GM19452 (cell line): ENCODE data around the gene ARHGAP22.

Source experiments
- ATAC-seq: cut with Tn5 transposase; IDR thresholded peaks from one replicate; pipeline ENCODE4 v1.9.1; 2021; ENCODE audit not compliant: unreplicated experiment

ARHGAP22 gene

DNA sequence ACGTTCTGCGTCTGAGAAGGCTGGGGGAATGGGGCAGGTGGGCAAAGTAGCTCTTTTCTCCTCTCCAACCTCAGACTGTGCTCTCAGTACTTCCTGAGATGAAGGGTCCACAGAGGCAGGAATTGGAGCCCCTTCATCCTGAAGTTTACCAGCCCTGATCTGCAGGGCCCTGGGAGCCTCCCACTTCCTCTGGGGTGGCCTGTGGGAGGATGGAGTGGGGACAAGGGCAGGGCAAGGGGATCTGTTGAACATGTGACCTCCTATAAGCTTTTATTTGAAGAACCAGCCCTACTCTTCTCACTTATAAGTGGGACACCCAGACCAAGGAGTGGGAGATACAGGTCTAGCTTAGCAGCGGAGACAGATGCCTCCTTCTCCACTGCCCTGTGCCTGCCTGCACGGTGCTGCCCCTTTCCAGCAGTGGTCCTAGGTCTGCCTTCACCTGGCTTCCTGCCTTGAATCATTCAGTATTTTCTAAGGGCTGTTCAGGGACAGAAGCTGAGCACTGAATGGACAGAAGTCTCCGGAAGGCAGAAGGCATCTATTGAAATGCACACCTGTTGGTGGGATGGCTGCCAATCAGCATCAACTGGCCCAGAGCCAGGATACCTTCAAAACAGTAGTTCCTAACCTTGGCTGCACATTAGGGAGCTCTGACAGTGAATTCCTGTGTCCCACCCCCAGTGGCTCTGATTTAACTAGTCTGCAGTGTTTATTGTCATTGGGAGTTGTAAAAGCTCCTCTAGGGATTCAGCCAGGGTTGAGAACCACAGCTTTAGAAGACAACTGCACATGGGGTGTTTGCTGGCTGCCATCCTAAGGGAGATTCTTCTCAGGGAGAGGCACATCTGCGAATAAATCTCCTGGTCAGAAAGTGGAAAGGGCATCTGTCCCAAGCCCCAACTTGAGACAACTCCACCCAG, 2.7 kb upstream of the ARHGAP22 start:
- no peak for ATAC-seq

DNA sequence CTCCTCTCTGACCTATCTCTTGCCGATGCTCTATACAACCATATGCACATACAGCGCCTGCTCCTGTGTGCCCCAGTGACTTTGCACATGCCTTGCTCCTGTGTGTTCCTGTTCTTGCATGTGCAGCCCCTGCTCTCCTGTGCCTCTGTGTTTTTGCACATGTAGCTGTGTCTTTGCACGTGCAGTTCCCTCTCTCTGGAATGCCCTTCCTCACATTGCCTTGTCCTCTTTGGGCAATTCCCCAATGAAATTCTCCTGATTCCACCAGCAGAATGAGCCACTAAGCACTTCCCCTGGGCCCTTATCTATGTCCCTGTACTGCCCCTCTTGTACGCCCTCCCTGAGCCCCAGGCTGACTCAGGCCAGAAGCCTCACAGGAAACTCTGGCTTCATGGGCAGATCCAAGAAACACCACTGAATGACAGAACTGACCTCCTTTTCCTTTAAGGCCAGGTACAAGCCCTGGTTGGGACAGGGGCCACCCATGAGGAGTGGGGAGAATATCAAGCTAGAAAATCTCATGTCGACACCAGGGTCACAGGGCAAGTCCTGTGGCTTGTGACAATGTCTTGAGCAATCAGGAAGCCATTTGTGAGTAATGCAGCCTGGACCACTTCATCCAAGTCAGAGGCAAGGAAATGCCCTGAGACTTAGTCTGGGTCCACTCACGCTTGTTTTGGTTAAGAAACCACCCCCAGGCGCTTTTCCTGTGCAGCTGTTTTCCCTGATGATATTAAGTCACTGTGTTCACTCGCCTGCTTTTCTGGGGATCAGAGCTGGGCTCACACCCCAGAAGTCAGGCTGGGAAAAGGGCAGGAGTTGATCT, 1.9 kb upstream of the ARHGAP22 start:
- no peak for ATAC-seq

DNA sequence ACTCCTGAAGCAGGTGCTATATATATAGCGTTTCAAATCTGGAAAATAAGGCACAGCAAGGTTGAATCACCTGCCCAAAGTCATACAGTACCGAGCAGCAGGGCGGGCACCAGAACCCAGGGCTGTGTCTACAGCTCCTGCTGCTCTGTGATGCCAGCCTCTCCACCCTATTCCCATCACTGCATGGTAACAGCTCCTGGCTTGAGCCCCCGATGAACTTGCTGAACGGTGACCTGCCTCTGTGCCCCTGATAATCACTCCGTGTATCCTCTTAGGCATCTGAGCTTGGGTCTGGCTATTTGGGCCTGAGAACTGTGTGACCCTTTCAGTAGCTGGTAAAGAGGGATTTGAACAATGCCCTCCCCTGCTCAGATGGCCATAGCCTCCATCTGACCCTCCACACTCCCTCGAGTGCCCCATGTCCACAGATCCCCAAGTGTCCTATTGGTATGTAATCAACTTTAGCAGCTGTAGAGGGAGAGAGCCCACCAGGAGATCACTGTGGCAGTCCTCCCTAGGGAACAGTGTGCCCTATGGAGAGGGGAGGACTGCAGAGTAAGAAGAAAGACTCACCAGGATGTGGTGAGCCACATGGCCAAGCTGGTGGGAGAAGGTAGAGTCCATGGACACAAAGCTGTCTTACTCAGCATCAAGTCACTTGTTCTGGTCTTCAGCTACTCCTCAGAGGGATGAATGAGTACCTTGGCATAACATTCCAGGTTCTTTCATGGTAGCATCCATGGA, 1.1 kb upstream of the ARHGAP22 start:
- ATAC-seq = no peak

DNA sequence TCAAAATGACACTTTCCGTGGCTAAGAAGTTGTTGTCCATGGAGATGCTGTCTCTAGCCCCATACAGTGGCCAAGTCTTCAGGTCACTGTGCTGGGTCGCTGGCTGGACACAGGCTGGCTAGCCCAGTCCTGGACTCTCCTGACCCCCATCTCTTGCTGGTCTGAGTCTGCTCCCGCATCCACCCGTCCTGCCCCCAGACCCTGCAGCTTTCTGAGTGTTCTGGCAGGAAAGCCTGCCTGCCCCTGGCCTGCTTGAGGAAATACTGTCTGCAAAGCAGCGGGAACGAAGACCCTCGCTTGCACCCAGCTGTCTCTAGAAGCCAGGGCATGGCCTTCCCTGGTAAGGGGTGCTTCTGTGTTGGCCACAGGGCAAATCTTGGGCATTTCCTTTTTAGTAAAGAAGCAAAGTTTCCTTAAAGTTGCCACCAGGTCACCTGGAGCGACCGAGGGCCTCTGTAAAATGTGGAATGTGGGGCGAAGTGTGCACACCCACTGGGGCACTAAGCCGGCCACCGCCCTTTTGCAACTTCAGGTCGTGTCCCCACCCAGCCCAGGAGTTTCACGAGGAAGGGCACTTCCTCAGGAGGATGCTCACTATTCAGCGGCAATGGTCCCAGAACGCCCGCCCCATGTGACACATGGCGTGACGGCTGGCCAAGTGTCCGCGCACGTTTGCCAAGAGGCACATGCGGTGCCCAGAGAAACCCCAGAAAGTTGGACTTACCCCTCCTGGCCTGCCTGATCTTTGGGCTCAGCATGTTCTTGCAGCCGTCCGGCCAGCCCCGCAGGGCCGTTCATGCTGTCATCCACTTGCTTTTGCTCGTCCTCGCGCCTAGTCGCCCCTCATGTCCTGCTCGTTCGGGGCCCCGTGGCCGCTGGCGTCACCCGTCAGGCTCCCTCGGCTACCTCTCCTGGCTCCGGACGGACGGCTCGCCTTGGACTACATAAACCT, 558 bp downstream of the ARHGAP22 start:
- ATAC-seq = no peak

DNA sequence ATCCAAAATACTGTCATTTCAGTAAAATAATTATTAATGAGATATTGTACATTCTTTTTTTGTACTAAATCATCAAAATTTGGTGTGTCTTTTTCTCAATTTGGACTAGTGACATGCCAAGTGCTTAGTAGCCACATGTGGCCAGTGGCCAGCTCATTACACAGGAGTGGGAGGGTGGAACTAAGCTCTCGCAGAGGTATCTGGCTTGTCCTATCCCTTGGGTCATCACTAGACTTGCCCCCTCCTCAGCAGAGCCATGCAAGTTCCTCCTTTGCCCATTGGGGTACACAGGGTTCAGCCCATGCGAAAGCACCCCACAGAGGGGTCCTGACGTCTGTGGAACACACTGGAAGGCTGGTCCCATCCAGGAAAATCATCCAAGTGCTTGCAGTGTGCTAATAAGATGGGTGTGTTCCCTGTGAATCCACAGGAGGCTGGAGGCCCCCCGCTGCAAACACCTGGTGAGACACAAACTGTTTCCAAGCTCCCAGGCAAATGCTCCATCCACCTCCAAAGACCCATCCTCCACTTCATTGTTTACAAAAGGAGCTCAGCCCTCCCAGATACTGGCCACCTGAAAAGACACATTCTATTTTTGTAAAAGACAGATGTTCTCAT, 1.3 kb downstream of the ARHGAP22 start:
- ATAC-seq = no peak

DNA sequence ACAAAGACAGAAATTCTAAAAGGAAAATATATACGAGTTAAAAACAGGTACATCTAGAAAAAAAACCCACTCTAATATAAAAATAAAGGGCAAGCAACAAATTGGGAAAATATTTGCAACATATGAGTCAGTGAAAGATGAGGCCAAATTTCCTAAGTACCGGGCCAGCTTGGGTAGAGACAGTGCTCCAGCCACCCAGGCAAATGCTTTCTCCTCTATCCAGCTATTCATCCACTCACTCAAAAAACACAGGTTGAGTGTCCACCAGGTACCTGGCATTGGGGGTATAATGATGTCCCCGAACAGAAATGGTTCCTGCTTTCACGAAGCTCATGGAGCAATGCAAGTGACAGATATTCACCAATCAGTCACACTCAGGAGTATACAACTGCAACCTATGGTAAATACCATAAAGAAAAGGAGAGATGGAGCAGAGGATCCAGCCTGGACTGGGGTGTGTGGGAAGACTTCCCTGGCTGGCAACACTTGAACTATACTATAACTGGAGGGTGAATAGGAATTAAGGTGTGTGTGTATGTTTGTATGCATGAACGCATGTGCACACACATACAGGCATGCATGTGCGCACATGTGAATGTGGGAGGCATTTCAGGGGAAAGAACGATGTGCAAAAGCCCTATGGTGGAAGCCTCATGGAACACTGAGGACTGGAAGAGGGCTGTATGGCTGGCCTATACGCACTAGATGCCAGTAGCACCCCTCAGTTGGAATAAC, 2.3 kb downstream of the ARHGAP22 start:
- ATAC-seq = no peak

DNA sequence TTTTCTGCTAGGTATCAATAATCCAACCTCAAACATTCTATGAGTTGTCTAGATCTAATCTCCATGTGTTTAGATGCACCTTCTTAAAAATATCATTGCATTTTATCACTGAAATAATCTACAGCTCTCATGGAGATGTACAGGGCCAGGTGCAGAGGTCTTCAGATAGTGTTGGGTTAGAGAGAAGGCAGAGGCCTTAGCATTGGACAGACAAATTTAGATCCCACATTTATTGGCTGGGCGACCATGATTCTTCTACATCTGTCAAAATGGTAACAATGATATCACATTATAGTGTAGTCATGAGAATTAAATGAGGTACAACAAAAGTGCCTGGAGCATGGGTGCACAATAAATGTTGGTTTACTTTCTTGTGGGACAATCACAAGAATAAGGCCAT, 3.1 kb downstream of the ARHGAP22 start:
- ATAC-seq = no peak

DNA sequence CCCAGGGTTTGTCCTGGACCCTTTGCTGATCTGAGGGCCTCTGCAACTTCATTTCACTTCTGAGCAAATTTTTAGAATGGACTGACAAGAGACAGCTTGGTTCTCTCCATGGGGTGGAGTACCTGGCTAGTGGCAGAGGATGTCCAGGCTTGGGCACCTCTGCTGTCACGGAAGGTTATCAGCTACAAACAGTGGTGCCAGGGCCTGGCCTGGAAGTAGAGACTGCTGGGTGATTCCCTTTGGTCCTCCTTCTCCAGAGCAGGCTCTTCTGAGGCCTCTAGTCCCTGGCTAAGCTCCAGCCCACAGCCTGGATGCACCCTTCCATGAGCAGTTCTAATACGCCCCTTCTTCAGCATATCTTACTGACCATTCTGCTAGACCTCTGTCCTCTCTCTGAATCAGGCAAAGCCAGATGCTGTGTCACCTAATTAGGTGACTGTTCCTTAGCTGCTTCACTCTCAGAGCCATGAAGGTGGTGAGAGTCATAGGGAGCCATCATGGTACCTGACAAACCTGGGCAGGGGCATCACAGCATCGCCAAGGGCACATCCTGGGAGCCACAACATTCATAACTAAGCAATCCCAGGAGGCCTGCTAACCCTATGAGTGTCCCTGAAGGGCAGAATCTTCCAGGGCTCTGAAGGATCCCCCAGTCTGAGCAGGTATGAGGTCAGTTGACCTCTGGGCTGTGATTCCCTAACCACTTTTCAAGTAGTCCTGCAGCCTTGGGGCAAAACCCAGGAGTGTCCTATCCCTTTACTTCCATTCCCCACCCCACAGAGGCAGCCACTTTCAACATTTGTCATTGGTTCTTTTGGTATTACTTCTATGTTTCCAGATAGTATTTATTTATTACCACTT, 4.0 kb downstream of the ARHGAP22 start:
- ATAC-seq = no peak

DNA sequence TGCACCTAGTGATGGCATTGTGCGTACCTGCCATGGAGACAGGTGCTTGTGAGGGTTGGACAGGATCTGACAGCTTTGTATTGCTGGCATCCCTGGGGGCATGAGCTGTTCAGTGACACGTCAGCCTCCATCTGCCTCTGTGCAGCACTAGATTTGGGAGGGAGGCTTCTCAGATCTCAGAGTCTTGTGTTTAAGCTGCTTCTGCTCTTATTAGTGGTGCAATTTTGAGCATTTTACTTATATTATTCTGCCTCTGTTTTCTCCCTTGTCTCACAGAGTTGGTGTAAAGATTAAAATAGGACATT, 5.1 kb downstream of the ARHGAP22 start:
- ATAC-seq = no peak

DNA sequence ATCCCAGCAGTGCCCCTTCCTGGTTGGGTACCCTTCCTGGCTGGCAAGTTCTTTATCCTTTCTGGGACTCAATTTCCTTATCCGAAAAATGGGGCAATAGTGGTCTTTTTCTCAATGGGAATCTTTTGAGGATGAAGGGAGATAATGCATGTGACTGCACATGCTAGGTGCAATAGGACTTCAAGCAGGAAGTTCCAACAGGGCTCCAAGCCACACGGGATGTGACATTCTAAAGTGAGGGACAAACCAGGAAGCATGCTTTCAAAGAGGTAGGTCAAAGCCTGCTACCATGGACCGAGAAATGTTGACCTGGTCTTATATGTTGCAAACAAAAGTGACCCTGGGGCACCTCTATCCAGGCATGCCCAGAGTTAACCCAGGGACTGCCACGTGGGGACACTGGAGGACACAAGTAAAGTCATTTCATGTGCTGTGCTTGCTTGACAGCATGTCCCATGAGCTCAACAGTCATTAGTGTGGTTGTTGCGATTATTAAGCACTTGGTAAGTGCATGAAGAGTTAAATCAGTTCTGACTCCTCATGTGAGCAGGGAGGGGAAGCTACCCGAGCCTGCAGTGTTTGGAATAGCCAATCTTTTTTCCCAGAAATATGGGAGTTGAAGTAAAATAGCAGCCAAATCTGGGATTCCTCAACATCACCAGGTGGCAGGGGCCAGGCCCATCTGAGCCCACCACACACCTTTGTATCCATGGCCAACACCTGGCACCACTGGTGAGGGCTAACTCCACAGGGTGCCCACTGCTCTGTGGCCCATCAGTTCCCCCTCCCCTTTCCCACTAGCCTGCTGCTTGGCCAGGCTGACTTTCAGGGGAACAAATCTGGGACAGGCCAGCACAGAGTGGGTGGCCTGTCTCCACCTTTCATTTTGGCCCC, 5.7 kb downstream of the ARHGAP22 start:
- ATAC-seq = no peak

DNA sequence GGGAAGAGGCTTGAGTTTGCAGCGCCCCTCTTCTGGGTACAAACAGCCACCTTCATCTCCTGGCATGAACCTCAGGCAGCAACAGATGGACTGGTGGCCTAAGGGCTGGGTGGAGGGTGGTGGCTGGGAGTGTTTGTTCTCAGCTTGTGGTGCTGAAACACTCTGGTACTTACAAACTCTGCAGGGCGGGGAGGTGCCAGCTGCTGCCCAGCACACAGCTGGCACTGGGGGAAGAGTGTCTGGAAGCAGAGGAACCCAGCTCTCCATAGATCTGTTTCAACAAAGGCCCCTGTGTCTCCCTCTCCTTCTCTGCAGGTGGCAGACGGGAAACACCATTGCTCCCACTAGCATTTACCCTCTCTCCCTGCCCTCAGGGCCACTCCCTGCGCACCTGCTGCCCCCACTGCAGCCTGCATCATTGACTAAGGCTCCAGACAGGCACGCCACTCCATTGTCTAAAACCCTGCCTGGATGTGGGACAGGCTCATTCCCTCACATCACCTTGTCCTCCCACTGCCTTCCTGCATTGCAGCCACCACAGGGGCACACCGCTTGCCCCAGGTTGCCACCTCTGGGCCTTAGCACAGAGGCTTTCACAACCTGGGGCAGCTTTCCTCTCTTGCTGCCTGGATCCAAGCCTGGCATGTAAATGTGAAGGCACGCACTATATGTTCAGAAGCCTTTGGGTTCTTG, 6.5 kb downstream of the ARHGAP22 start:
- no peak for ATAC-seq

DNA sequence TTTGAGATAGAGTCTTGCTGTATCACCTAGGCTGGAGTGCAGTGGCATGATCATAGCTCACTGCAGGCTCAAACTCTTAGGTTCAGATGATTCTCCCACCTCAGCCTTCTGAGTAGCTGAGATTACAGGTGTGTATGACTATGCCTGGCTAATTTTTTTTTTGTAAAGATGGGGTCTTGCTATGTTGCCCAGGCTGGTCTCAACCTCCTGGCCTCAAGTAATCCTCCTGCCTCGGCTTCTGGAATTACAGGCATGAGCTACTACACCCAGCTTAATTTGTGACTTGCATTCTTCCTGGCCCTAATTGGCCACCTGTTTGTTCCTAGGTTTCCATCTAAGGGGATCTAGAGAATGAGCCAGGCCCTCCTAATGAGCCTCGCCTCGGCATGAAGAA, 9.3 kb downstream of the ARHGAP22 start:
- ATAC-seq = no peak

DNA sequence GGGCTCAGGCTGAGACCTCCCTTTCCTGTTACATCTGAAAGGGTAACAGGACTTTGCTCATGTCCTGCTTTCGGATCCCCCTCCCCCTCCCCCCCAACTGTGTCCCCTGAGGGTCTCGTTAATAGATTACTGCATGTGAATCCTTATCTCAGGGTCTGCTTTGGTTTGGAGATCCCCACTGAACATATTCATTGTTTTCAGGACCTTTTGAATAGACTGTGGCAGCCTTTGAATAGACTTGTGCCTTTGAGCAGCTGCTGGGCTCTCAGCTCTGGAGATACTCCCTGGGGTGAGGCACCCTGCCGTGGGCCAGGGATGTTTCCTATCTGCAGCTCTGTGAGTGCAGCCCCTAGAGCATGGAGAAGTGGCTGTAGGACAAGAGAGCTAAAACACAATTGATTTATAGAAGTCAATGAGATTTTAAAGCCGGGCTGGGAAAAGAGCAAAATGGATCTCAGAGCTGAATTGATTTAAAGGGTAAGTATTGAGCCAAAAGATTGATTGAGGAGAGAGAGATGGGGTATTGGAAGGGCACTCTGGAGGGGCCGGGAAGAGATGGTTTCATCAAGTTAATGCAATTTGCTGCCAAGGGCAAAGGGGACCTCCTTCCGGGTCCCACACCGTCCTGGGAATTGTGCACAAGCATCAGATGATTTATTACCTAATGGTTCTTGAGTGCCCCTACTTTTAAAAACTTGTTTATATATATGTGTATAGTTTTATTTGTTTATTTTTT, 9.9 kb downstream of the ARHGAP22 start:
- ATAC-seq = no peak

DNA sequence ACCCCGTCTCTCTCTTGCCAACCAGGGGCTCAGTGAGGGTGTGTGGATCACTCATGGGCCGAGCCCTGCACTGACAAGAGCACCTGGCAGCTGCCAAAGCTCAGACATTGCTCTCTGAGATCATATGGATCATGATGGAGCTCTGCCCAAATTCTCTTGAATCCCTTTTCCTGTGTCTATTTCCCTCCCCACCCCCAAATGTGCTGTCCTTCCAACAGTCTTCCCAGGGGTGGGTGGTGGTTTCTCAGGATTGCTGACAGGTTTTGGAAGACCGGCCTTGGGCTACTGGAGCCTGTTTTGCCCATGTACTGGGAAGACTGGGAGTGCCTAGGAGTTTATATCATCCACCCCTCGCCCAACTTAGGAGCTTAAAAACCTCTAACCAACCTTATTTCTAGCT, 10.5 kb downstream of the ARHGAP22 start:
- ATAC-seq = no peak

DNA sequence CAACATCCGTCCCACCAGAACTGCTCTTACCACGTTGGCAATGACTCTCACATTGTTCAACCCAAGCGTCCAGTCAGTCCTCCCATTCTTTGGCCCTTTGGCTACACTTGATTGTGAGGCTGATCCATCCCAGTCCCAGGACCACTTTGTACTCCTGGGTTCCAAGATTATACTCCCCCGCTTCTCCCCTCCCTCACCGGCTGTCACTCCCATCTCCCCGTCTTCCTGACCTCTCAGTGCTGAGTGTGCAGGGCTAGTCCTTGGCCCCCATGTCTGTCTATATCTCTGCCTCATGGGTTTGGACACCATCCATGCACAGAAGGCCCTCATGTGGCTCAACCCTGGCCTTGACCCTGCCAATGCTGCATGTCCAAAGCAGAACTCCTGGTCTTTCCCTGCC, 12.5 kb downstream of the ARHGAP22 start:
- no peak for ATAC-seq

DNA sequence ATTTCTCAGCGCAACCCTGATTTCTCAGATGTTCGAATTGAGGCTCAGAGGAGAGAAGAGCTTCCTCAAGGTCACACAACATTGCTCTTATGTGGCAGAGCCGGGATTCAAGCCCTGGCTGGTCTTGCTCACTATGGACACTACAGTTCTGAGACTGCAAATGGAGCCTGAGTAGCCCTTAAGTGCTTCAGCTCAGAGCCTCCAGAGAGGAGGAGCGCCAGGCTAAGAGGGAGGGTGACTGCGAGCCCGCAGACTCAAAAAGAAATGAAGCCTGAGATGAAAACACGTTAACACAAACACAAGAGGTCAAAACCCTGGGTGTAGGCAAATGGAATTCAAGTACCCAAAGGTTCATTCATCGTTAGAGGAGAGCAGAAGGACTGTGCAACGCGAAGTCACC, 13.9 kb downstream of the ARHGAP22 start:
- no peak for ATAC-seq
